COR-L47 (cell line): ENCODE data around the gene EVL.

Experiments
- DNase-seq: peaks from one replicate; lab custom pipeline; 2025; lab: John Stamatoyannopoulos, UW

The EVL gene

DNA sequence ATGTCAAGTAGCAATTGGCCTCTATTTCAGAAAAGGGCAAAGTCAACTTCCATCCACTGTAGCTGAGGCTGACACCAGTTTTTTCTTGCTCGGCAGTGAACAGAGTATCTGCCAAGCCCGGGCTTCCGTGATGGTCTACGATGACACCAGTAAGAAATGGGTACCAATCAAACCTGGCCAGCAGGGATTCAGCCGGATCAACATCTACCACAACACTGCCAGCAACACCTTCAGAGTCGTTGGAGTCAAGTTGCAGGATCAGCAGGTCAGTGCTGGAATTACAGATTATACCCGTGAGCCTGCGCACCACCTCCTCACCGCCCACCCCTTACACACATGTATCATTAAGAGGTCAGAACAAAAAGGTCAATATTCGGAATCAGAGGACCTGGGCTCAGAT lies 19.4 kb downstream of the EVL start:
- no peak for DNase-seq

GRCh38 chr14:100085462-100085861 lies 20.2 kb downstream of the EVL start:
- DNase-seq, result no peak

DNA sequence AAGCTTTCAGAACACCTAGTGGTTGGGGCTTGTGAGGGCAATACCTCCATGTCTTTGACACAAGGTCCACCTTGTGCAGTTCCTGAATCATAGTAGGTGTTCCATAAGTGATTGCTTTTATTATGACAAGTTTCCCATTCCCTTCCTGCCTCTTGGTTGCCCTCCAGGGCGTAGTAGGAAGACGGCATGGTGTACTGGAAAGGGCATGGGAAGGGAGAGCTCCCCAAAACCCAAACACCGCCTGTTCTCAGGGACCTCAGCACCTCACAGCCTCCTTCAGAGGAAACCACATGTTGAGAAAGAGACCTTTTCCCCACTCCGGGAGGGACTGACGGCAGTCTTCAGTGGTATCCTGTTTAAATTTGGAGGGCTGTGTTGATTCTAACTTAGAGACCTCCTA lies 21.1 kb downstream of the EVL start:
- no peak for DNase-seq

DNA sequence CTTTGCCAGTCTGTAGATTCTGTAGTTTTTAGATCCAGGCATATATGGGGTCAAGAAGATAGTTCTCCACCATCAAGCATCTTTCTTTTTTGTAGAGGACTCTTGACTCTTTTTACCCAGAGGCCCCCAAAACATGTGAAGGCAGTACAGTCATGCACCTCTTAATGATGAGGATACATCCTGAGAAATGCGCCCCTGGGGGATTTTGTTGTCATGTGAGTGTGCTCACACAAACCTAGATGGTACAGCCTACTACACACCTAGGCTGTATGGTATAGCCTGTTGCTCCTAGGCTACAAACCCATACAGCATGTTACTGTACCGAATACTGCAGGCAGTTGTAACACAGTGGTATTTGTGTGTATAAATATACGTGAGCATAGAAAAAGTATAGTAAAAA lies 23.0 kb downstream of the EVL start:
- DNase-seq, result no peak

DNA sequence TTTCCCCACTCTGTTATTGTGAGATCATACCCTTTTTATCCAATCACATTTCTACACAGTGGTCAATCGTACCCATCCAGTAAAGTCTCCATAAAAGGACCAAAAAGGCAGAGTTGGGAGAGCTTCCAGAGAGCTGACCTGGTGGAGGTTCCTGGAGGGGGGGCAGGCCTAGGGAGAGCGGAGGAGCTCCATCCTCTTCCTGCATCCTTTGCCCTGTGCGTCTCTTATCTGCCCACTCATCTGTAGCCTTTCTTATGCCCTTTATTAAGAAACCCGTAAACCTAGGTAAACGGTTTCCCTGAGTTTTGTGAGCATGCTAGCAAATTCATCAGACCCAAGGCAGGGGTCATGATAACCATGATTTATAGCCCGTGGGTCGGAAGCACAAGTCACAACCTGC lies 26.2 kb downstream of the EVL start:
- no peak for DNase-seq

GRCh38 chr14:100092832-100093231 lies 27.6 kb downstream of the EVL start:
- DNase-seq, result no peak

GRCh38 chr14:100093319-100093718 lies 28.1 kb downstream of the EVL start:
- DNase-seq, result no peak

DNA sequence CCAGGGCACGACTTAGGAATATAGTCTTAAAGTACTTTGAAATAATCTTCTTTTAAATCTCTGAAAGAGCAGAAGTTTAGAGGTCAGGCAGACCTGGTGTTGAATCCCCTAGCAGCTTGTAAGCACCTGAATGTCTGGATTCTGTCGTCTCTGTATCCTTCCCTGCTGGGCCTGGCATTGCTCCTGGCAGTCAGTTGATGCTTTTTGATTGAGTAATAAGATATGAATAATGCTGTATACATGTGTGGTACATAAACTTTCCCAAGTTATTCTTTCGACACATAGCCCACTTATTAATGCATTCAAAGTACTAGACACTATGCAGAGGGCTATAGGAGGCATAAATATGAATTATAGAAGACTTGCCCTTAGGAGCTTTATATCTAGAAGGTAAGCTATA lies 31.4 kb downstream of the EVL start:
- DNase-seq, result no peak

GRCh38 chr14:100098171-100098570 lies 32.9 kb downstream of the EVL start:
- DNase-seq, result no peak

GRCh38 chr14:100100032-100100703 lies 34.9 kb downstream of the EVL start:
- DNase-seq, result no peak

DNA sequence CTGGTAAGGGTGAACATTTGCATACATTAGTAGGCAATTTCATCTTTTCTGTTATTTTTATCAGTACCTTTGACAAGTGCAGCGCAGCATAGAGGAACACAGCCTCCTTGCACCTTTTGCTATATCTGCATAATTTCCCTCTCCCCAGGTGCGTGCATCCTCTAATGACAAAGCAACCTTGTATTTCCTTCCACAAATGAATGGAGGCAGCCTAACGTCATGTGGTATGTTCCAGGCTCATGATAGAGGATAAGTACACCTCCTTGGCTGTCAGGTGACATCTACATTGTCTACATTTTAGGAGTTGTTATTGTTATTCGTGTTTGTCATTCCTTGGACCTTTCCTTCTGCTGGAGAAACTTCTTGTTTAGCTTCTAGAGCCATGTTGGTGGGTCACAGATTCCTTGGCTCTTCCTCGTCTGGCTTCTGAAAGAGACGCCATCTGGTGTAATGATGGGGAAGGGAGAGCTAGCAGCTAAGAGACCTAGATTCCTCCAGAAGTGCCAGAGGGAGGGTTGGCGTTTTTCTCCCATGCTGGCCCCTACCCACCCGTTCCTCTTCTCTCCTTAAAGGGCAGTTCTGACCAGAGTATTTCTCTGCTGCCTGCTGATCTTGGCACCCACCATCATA lies 37.0 kb downstream of the EVL start:
- DNase-seq, result no peak

DNA sequence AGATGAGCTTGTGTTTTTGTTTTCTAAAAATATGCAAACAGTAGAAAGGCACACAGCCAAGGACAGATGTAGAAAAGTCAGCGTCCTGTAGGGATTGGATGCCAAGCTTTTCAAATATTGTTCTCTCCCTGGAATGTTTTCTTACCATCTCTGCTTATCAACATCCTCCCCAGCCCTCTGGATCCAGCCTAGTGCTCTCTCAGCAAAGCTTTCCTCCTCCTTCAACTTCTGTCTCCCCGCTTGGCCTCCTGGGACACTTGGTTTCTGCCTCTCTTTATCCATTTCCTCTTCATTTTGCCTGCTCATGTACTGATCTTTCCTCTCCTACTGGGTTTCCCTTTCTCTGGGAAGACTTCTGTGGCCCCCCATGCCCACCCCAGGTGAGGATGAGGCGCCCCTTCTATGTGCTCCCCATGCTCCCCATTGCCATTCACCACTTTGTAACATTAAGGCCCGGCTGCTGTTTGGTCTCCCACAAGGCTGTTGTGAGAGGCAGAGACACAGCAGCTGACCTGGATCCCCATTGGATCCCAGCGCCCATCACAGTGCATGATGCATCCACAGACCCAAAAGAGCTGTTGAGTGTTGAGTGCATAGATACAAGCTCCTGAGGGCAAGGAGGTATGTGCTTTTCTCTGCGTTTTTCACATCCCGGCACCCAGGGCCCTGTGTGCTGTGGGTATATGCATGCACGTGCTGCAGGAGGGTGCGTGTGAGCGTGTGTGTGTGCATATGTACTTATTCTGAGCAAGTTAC lies 38.2 kb downstream of the EVL start:
- no peak for DNase-seq

DNA sequence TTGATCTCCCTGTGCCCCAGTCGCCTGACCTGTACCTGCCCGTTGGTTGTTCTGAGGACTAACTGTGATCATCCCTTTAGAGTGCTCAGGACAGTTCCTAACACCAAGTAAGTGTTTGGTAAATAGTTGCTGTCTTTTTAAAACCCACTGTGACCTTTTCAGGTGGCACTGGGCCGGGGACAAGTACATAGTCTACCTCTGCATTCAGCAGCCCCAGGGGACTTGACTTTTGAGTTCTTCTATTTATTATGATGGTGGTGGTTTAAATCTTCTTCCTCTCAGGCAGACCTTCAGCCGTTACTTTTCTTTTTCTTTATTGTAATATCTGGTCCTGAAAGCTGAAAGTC lies 38.8 kb downstream of the EVL start:
- DNase-seq, result no peak

GRCh38 chr14:100104523-100105300 lies 39.5 kb downstream of the EVL start:
- no peak for DNase-seq

DNA sequence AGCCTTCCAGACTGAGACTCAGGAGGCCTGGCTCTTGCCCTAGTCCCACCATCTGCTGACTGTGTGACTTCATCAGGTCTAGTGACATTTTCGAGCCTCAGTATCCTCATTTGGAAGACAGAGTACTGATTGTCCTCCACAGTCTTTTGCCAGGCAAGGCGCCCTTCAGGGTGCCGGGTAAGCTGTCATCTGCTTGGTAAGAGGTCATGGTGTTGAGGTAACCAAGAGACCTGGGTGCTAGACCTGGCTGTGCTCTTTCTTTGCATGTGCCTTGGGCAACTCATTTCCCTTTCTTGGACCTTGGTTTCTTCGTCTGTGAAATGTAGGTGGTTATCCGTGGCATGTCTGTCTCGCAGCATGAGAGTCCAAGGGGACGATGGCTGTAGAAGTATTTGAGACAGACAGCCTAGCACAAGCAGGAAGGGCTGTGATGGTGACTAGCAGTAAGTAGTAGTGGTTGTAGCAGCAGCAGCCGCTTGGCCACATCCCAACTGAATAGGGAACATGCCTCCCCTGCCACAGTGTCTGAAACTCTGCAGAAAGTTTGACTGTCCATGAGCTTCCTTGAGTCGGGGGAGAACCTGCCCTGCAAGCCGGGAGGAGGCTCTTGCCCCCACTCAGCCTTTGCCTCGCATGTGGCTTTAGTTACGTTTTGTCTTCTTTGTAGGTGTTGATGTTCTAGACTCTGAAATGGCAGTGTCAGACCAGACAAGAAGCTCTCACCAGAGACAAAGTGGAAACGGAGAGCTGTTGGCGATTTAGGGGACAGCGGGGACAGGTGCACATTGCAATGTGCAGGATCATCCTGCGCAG lies 40.3 kb downstream of the EVL start:
- DNase-seq, result no peak

DNA sequence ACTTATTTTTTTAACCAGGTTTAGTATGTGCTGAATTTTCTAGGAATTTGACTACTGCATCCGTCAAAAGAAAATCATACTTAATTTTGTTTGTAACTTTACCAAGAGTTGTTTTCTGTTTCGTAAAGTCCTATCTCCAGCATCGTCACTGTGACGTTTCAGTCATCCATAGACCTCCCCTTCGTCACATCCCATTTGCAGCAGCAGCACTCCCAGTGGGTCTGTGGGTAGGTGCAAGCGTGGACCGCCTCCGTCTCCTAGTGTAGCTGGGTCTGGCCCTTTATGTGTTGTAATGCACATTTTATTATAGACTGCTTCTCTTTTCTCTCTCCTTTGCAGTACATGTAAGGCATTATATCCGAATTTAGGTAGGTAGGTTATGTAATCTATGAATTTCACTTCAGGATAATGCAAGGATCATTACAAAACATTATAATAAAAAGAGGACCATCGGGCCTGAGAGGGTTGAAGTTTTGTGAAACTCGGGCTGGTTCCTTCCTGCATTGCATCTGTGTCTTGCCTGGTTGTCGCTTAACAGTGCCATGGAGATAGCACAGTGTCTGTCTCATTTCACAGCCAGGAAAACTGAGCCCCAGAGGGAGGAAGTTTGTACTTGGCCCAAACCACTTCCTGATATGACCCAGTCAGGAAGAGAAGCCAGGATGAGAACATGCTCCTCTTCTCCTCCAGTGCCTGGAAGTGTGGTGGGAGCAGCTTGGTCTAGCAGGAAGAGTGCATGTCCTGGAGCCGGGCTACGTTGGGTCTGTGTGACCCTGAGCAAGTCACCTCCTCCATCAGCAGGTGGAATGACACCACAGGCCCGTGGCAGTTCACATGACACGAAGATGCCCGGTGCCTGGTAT lies 41.3 kb downstream of the EVL start:
- DNase-seq, result no peak

GRCh38 chr14:100107236-100107635 lies 42.0 kb downstream of the EVL start:
- no peak for DNase-seq

GRCh38 chr14:100108042-100108825 lies 43.0 kb downstream of the EVL start:
- peak; percentile 69 for DNase-seq

DNA sequence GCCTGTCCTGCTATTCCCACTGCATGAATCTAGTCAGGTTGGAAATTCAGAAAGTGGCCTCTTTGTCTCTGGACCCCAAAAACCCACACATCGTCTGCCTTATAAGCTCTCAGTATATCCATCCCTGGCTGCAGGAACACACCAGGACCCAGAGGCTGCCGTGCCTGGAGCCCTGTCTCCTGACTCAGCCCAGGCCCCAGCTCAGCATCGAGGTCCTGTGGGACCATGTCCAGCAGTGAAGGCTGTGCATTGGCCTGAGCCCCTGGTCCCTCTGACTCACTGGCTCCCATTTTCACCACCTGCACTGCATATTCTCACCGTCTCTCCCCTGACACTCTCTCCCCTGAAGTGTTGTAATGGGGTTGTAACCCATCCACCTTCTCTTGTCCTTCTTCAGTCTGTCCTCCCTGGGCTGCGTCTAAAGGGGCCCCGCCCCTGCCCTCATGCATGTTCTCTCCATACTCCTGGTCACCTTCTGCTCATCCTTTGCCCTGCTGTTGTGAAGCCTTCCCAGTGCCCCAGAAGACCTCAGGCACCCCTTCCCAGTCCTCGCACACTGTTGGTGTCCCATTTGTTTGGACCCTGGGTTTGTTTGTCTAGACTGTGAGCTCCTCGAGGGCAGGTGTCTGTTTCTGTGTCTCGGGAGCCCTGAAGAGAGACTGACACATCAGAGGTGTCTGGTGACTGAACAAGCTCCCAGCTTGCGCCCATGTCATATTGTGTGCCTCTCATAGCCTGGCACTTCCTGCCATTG lies 43.8 kb downstream of the EVL start:
- DNase-seq, result no peak
